Parathyroid adenoma (tissue), 2 donors: Measurements from ENCODE around the gene ASGR1.

Experiments used
- H2AFZ ChIP-seq: fragments of 300-600 bp; sonication (generic); one replicate; pipeline ENCODE4 v1.7.0; 2017; ENCODE audit warnings: antibody characterized with exemption, mild to moderate bottlenecking
- H3K27ac ChIP-seq: fragments of 300-600 bp; sonication (generic); one replicate; pipeline ENCODE4 v1.7.0; 2017
- H3K27me3 ChIP-seq: fragments of 300-600 bp; sonication (generic); one replicate; pipeline ENCODE4 v1.7.0; 2017; ENCODE audit warnings: low read length; ENCODE audit not compliant: control insufficient read depth, insufficient read depth
- H3K36me3 ChIP-seq: fragments of 300-600 bp; sonication (generic); one replicate; pipeline ENCODE4 v1.7.0; 2017; ENCODE audit warnings: low read length; ENCODE audit not compliant: control insufficient read depth, insufficient read depth
- H3K4me1 ChIP-seq: fragments of 300-600 bp; sonication (generic); one replicate; pipeline ENCODE4 v1.7.0; 2017; ENCODE audit warnings: control low read depth
- H3K4me2 ChIP-seq: fragments of 300-600 bp; sonication (generic); one replicate; pipeline ENCODE4 v1.7.0; 2017; ENCODE audit warnings: low read length
- H3K4me3 ChIP-seq: fragments of 300-600 bp; sonication (generic); one replicate; pipeline ENCODE4 v1.7.0; 2017; ENCODE audit warnings: low read depth, low read length
- H3K79me2 ChIP-seq: fragments of 300-600 bp; sonication (generic); one replicate; pipeline ENCODE4 v1.7.0; 2017; ENCODE audit warnings: control low read depth
- H3K9ac ChIP-seq: fragments of 300-600 bp; sonication (generic); one replicate; pipeline ENCODE4 v1.7.0; 2017; ENCODE audit warnings: mild to moderate bottlenecking
- H3K9me3 ChIP-seq: fragments of 300-600 bp; sonication (generic); one replicate; pipeline ENCODE4 v1.7.0; 2017; ENCODE audit warnings: low read length; ENCODE audit not compliant: control insufficient read depth
- CTCF ChIP-seq: fragments of 300-600 bp; sonication (generic); IDR thresholded peaks from one replicate; pipeline ENCODE4 v1.7.0; 2017; ENCODE audit warnings: antibody characterized with exemption, mild to moderate bottlenecking
- donor health status: primary hyperparathyroidism.

Gene ASGR1

DNA sequence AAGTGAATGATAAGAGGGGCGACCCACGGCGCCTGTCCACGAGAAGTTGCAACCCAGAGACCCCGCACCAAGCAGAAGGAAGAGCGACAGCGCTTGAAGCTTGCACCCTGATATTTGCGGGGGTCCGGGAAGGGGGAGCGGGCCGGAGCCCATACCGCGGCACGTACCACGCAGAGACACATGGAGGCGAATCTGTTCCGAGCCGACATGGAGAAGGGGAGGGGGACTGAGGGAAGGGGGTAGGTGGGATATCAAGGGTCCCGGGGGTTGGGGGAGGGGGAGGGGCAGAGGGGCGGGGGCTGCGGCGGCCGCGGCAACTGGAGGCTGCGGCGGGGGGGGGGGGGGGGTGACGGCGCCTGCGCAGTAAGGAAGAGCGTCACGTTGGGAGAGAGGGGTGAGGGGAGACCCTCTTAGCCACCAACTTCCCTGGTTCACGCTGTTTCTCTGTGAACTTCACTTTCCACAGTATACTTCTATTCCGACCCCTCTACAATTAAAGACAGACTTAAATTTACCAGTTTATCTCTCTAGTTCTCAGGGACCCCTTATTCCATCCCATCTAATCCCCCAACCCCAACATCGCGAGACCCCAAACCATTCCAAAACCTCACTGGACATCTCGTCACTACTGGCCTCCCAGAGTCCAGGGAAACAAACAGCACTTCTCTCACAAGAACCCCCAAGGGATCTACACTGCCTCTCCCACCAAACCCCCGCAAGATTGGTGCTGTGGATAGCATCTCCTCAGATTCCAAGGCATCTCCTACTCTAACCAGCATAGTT is 32.5 kb upstream of the ASGR1 start:
- Histone ChIP-seq H2AFZ (no peak overlapping the region), H3K27me3 (no peaks in the 10 kb centered on the region), H3K36me3 (no peaks in the 10 kb centered on the region), H3K79me2 (peaks cover 11% of the 10 kb centered on the region), H3K4me1 (peaks cover 16% of the 10 kb centered on the region), H3K9me3 (no peaks in the 10 kb centered on the region), H3K4me3 (no peak overlapping the region), H3K27ac (no peak overlapping the region), H3K4me2 (no peak overlapping the region), H3K9ac (no peak overlapping the region)
- no peak for TF ChIP-seq CTCF

DNA sequence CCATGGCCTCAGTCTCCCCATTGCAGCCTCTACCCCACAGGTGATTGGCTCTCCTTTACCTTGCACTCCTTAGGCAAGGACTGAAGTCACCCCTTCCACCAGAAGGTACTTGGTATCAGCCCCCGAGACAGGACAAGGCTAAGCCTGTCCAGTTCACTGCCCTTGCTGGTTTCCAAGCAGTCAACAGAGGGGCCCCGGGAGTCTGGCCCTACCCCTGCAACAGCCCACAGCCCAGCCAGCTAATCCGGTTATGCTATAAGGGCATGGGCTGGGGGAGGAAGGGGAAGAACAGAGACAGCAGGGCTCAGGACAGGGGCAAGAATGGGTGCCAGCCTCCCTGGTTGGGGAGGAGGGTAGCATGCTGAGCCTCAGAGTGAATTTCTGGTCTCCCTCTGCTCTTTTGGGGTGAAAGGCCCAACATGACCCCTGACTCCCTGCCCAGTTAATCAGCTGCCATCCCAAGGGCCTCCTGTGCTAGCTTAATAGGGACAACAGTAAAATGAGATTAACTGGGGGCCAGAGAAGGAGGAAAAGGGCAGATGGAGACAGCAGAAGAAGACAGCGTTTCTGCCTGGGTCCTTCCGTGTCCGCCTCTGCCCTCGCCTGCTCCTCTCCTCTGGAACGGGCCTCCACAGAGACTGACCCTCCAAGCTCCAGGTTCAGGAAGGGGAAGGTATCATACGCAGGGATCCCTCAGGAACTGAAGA is 29.7 kb upstream of the ASGR1 start:
- Histone ChIP-seq H3K9me3 (no peaks in the 10 kb centered on the region), H3K27ac (no peak overlapping the region), H2AFZ (no peak overlapping the region), H3K27me3 (no peaks in the 10 kb centered on the region), H3K4me2 (no peak overlapping the region), H3K36me3 (no peaks in the 10 kb centered on the region), H3K9ac (no peak overlapping the region), H3K4me1 (peaks cover 4% of the 10 kb centered on the region), H3K79me2 (peaks cover 9% of the 10 kb centered on the region), H3K4me3 (no peak overlapping the region)
- no peak for TF ChIP-seq CTCF

GRCh38 chr17:7208027-7208571 is 28.9 kb upstream of the ASGR1 start:
- H3K27me3 ChIP-seq = no peaks in the 10 kb centered on the region
- no peaks in the 10 kb centered on the region for H3K9me3 ChIP-seq
- peaks cover 4% of the 10 kb centered on the region for H3K4me1 ChIP-seq
- no peak overlapping the region for H3K4me3 ChIP-seq
- H3K79me2 ChIP-seq = peaks cover 5% of the 10 kb centered on the region
- no peak overlapping the region for H3K9ac ChIP-seq
- H3K27ac ChIP-seq = no peak overlapping the region
- H3K36me3 ChIP-seq = no peaks in the 10 kb centered on the region
- no peak for TF ChIP-seq CTCF
- no peak overlapping the region for H3K4me2 ChIP-seq
- no peak overlapping the region for H2AFZ ChIP-seq

GRCh38 chr17:7207120-7208001 is 28.2 kb upstream of the ASGR1 start:
- TF ChIP-seq CTCF = no peak
- Histone ChIP-seq H3K27ac (no peak overlapping the region), H3K79me2 (peaks cover 4% of the 10 kb centered on the region), H3K4me2 (no peak overlapping the region), H3K4me1 (peaks cover 4% of the 10 kb centered on the region), H3K9me3 (no peaks in the 10 kb centered on the region), H3K9ac (no peak overlapping the region), H3K4me3 (no peak overlapping the region), H3K27me3 (no peaks in the 10 kb centered on the region), H3K36me3 (no peaks in the 10 kb centered on the region), H2AFZ (no peak overlapping the region)
